ENCODE data around the gene ATXN7L3. TPM values are rescaled to one million over a fixed set of nuclear protein-coding genes. Genes with fewer than 3 reads are reported as not detected.

Gene ATXN7L3
- total and polyA plus RNA-seq, 2 donors (not counting 3 experiments of a cell fraction or from before 2014, with no cell fraction given) = 61.3 to 82.5 TPM

- FAIRE-seq = no peak
- Histone ChIP-seq H3K4me1 (ENCODE audit: control insufficient read depth, extremely low read depth, insufficient read depth, low read length) (peaks cover 13% of the 10 kb centered on the region), H3K27me3 (ENCODE audit: control insufficient read depth in 2 of 2, insufficient read depth in 2 of 2, low read length in 2 of 2) (no peaks in the 10 kb centered on the region), H3K4me2 (ENCODE audit: insufficient read depth, low read length) (no peak overlapping the region), H3K36me3 (ENCODE audit: control insufficient read depth in 2 of 2, extremely low read depth in 1 of 2, insufficient read depth in 2 of 2, low read length in 2 of 2) (peaks cover 8 to 31% of the 10 kb centered on the region in 2 experiments), H4K20me1 (replicated peaks; ENCODE audit: control insufficient read depth, extremely low read depth, insufficient read depth, low read length) (no peaks in the 10 kb centered on the region), H3K4me3 (replicated peaks in 1 of 3; ENCODE audit: insufficient read depth in 1 of 3, low read depth in 1 of 3, low read length in 3 of 3) (no peak overlapping the region), H3K9me3 (replicated peaks; ENCODE audit: control insufficient read depth, insufficient read depth, low read length) (no peaks in the 10 kb centered on the region), H3K9me1 (replicated peaks; ENCODE audit: control insufficient read depth, extremely low read depth, insufficient read depth, low read length) (no peaks in the 10 kb centered on the region), H3K79me2 (ENCODE audit: control insufficient read depth, insufficient read depth, low read length) (no peaks in the 10 kb centered on the region), H3K27ac (ENCODE audit: insufficient read depth, low read depth, low read length) (no peak overlapping the region), H2AFZ (ENCODE audit: low read depth, low read length) (no peak overlapping the region), H3K9ac (replicated peaks; ENCODE audit: extremely low read depth, insufficient read depth, low read length) (no peak overlapping the region)
- intact Hi-C loops (cut with micrococcal nuclease) = no loop called here
- POLR2A ChIA-PET = no interaction called here
- CTCF ChIA-PET = interaction anchor here (1.0 to 1.4 kb wide), 3 partner anchors 123 to 138 kb away, joined by 3 read pairs; no protein-coding TSS in a partner anchor
- DNase-seq (ENCODE audit: low read depth, low spot score) = no peak
- TF ChIP-seq MYC (IDR thresholded peaks at IDR 0.05; ENCODE audit: low read depth, low read length) = no peak
- TF ChIP-seq POLR2AphosphoS5 (IDR thresholded peaks at IDR 0.05; ENCODE audit: insufficient read depth, low read depth, low read length) = no peak
- TF ChIP-seq JUN (IDR thresholded peaks at IDR 0.05; ENCODE audit: borderline replicate concordance, insufficient read depth, insufficient read length, low read depth) = no peak
- no peak for TF ChIP-seq FOS (IDR thresholded peaks at IDR 0.05; ENCODE audit: borderline replicate concordance, insufficient read depth, low read length)
- TF ChIP-seq POLR2A (IDR thresholded peaks at IDR 0.05; ENCODE audit: low read depth, low read length) = no peak
- no peak for TF ChIP-seq GATA2 (IDR thresholded peaks at IDR 0.05; ENCODE audit: insufficient read depth, insufficient read length, low read depth, low read length)
- no peak for TF ChIP-seq MAX (IDR thresholded peaks at IDR 0.05; ENCODE audit: insufficient read depth, insufficient read length)
- TF ChIP-seq CTCF (IDR thresholded peaks at IDR 0.05; ENCODE audit: extremely low read depth in 1 of 2, insufficient read depth in 1 of 2, low read depth in 1 of 2, low read length in 2 of 2) = no peak
- TF ChIP-seq EZH2 (IDR thresholded peaks at IDR 0.05; ENCODE audit: borderline replicate concordance, low read depth, low read length, severe bottlenecking) = no peak
- BruUV-seq (replicated peaks) = no TSS peak
- dilution Hi-C loops (cut with MboI; ENCODE audit: extremely low pct_ligation_motif_present, low sequenced_read_pairs) = no loop called here
Observed at GRCh38 chr17:44207319-44207718, 7.6 kb upstream of the ATXN7L3 start.

All from endothelial cell of umbilical vein (primary cell).